K562 (cell line): ENCODE results near the gene ADAP2. TPM values are rescaled to one million over a fixed set of nuclear protein-coding genes. Genes with fewer than 3 reads are reported as not detected.
A peak's percentile ranks its signal among the peaks of the same experiment; 100 is the strongest.

Source experiments
- ATAC-seq: fragments of 200-7000 bp; cut with Tn5 transposase; 3 replicates; pipeline ENCODE4 v1.9.1; 2020; ENCODE audit warnings: moderate library complexity
- BruUV-seq: library from RNA; stranded (reverse); fragments of 400-500 nt; replicated peaks from 2 replicates; lab custom pipeline; 2021; lab: Mats Ljungman, UMichigan
- CTCF ChIA-PET: fragments of 300-600 bp; formaldehyde crosslinking; extraction: SDS; loops from one replicate; lab custom pipeline; 2021; ENCODE audit warnings: low intra/inter-chr PET ratio; lab: Yijun Ruan, JAX
- POLR2A ChIA-PET: fragments of 300-600, 350-650 bp; sonication (Branson Sonifier 250); formaldehyde crosslinking; extraction: SDS; loops from one replicate; lab custom pipeline; 2021; ENCODE audit warnings: antibody characterized with exemption, inconsistent platforms; lab: Yijun Ruan, JAX
- DNase-seq, 4 experiments: peaks; one replicate each; pipeline versions ENCODE4 v3.0.0 to v3.0.0-alpha.2; 2011 to 2018; ENCODE audit warnings: low spot score in 3 of 4, mixed read lengths in 3 of 4; ENCODE audit errors: extremely low read depth in 1 of 4
- FAIRE-seq: peaks from 2 replicates; lab custom pipeline; 2011; peaks lifted over from hg19 to GRCh38; lab: Jason Lieb, UNC
- H2AFZ ChIP-seq: 2 replicates; pipeline ENCODE4 v1.6.0; 2011; ENCODE audit warnings: low read depth, low read length, control low read depth, inconsistent platforms
- H3K27ac ChIP-seq: fragments of 200-600 bp; 3 replicates; pipeline ENCODE4 v1.8.0; 2011; ENCODE audit warnings: low read depth, mild to moderate bottlenecking, control low read depth, inconsistent platforms, low read length, moderate library complexity, mixed read lengths; ENCODE audit errors: extremely low read depth
- H3K27me3 ChIP-seq, 2 experiments: fragments of 300-600 bp in 1 of 2; 2 replicates in 1 of 2; 3 replicates in 1 of 2; pipeline versions ENCODE4 v1.6.0 to v1.8.0; 2011; ENCODE audit warnings: inconsistent platforms in 2 of 2, low read length in 2 of 2, mild to moderate bottlenecking in 1 of 2, mixed read lengths in 1 of 2, moderate library complexity in 1 of 2; ENCODE audit not compliant: control insufficient read depth in 2 of 2, insufficient read depth in 2 of 2
- H3K36me3 ChIP-seq: fragments of 300-600 bp; 3 replicates; pipeline ENCODE4 v1.8.0; 2011; ENCODE audit warnings: mild to moderate bottlenecking, low read length, inconsistent platforms; ENCODE audit not compliant: control insufficient read depth, insufficient read depth
- H3K4me1 ChIP-seq, 2 experiments: fragments of 200-600 bp in 1 of 2; replicated peaks in 1 of 2; 2 replicates in 1 of 2; 3 replicates in 1 of 2; pipeline versions ENCODE4 v1.5.1 to v1.8.0; 2011; ENCODE audit warnings: inconsistent platforms in 2 of 2, low read length in 2 of 2, mild to moderate bottlenecking in 1 of 2, mixed read lengths in 1 of 2, moderate library complexity in 1 of 2; ENCODE audit not compliant: control insufficient read depth in 2 of 2, insufficient read depth in 2 of 2
- H3K4me2 ChIP-seq: 2 replicates; pipeline ENCODE4 v1.6.1; 2011; ENCODE audit warnings: low read length, control low read depth, inconsistent platforms, mixed read lengths; ENCODE audit not compliant: insufficient read depth
- H3K4me3 ChIP-seq: fragments of 200-600 bp; sonication (generic), shearing (Covaris generic); 2 replicates; pipeline ENCODE4 v1.5.1; 2016; ENCODE audit warnings: control low read depth, inconsistent platforms
- H3K79me2 ChIP-seq: fragments of 200-600 bp; 3 replicates; pipeline ENCODE4 v1.8.0; 2011; ENCODE audit warnings: low read length, inconsistent platforms; ENCODE audit not compliant: control insufficient read depth, insufficient read depth
- H3K9ac ChIP-seq, 2 experiments: 2 replicates each; pipeline versions ENCODE4 v1.6.0 to v1.6.1; 2011; ENCODE audit warnings: low read depth in 2 of 2, low read length in 2 of 2, control low read depth in 1 of 2, inconsistent platforms in 1 of 2, mild to moderate bottlenecking in 1 of 2, mixed read lengths in 1 of 2; ENCODE audit not compliant: insufficient read depth in 1 of 2
- H3K9me1 ChIP-seq: one replicate; pipeline ENCODE4 v1.6.0; 2011; ENCODE audit warnings: inconsistent platforms, mild to moderate bottlenecking, low read length, moderate library complexity; ENCODE audit not compliant: control insufficient read depth, insufficient read depth
- H3K9me3 ChIP-seq: replicated peaks from 2 replicates; pipeline ENCODE4 v1.5.1; 2011; ENCODE audit warnings: low read depth, low read length, inconsistent platforms; ENCODE audit not compliant: control insufficient read depth, insufficient read depth
- H4K20me1 ChIP-seq: replicated peaks from 2 replicates; pipeline ENCODE4 v1.6.1; 2011; ENCODE audit warnings: low read length, inconsistent platforms, mixed read lengths; ENCODE audit not compliant: control insufficient read depth, insufficient read depth
- MEIS2 ChIP-seq: fragments of 450-650 bp; IDR thresholded peaks from 2 replicates; pipeline ENCODE4 v1.6.1; 2014; ENCODE audit warnings: mild to moderate bottlenecking; ENCODE audit not compliant: partially characterized antibody
- WGBS: fragments of 100-300 bp; shearing (Covaris generic); methylation state at CpG from one replicate; pipeline ENCODE4 v1.1.6; 2016; ENCODE audit warnings: low coverage, mixed read lengths; ENCODE audit not compliant: insufficient coverage; ENCODE audit errors: missing lambda C conversion rate; 5-methylcytosine and 5-hydroxymethylcytosine counted together
- in situ Hi-C: fragments of 300-500 bp; cut with MboI; formaldehyde crosslinking; loops from 4 replicates; pipeline ENCODE4 v1.15.0; 2018; ENCODE audit warnings: inconsistent platforms, mixed read lengths
- intact Hi-C: fragments of 100-400 bp; cut with micrococcal nuclease; formaldehyde crosslinking; loops from 2 replicates; pipeline ENCODE4 v1.14.2; 2022
- polyA plus RNA-seq, 8 experiments: library from polyadenylated mRNA; depleted of rRNA in 4 of 8; stranded (reverse) in 5 of 8; unstranded in 3 of 8; fragments of >200 nt; fragmentation: Nextera tagmentation in 2 of 8; fragmentation: Illumina TruSeq in 1 of 8; extraction: Ambion mirVana in 2 of 8; extraction: Trizol in 1 of 8; gene quantifications; 2 replicates each; pipeline versions ENCODE4 v1.2.1 to v1.2.3, GENCODE V29; 2011 to 2014; ENCODE audit warnings: inconsistent platforms in 1 of 8, missing spikeins in 1 of 8
- total RNA-seq, 7 experiments: library from RNA; depleted of rRNA in 6 of 7; stranded (reverse); fragments of >200 nt in 6 of 7; fragmentation: Illumina TruSeq in 2 of 7; extraction: Trizol in 2 of 7; gene quantifications; 2 replicates each; pipeline versions ENCODE4 v1.2.1 to v1.2.3, GENCODE V29; 2011 to 2021; ENCODE audit warnings: low replicate concordance in 1 of 7
- TF ChIP-seq, protein P1 (sequence below), 2 experiments: IDR thresholded peaks in 1 of 2; conservative IDR thresholded peaks in 1 of 2; 2 replicates each; pipeline ENCODE4 v1.6.1; 2016; ENCODE audit warnings: low read depth in 2 of 2, mild to moderate bottlenecking in 1 of 2, missing compliant biosample characterization in 1 of 2, missing genetic modification characterization in 1 of 2, moderate library complexity in 1 of 2
- TF ChIP-seq, protein P2 (sequence below): fragments of 450-650 bp; formaldehyde crosslinking; conservative IDR thresholded peaks from 2 replicates; pipeline ENCODE4 v1.4.0; 2022; ENCODE audit warnings: mild to moderate bottlenecking, missing genetic modification characterization

Gene ADAP2
- total and polyA plus RNA-seq, 9 of the 15 experiments (the other 6 are each of a cell fraction or from before 2014, with no cell fraction given), result 0.06 to 0.73 (median 0.23) TPM; not detected in 5

DNA sequence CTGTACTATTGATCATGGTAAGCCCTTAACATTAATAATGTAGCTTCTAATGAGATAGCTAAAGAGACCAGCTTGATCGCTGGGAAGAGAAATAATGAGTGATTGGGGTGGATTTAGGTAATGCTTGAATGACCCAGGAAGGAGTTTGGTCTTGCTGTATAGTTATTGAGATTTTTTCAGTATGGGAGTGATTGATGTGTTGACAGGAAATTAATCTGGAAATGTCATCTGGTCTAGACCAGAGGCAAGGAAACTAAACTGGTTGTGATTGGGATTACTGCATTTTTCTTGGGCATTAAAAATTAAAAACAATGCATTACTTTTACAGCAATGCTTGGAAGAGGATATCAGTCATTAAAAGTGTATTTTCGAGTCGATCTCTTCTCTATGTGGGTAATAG is 27.5 kb upstream of the ADAP2 start:
- Histone ChIP-seq H3K79me2 (no peaks in the 10 kb centered on the region), H3K4me3 (no peak overlapping the region), H3K9me1 (no peaks in the 10 kb centered on the region), H3K27ac (no peak overlapping the region), H3K4me1 (no peaks in the 10 kb centered on the region), H4K20me1 (no peaks in the 10 kb centered on the region), H2AFZ (no peak overlapping the region), H3K4me2 (no peak overlapping the region), H3K9me3 (no peaks in the 10 kb centered on the region), H3K9ac (no peak overlapping the region), H3K27me3 (no peaks in the 10 kb centered on the region), H3K36me3 (peaks cover 78% of the 10 kb centered on the region)
- FAIRE-seq (no peak), ATAC-seq (no peak), DNase-seq (no peak)
- intact Hi-C loops, result no loop called here
- BruUV-seq, result TSS peak; percentile 37
- TF ChIP-seq, protein P1, sequence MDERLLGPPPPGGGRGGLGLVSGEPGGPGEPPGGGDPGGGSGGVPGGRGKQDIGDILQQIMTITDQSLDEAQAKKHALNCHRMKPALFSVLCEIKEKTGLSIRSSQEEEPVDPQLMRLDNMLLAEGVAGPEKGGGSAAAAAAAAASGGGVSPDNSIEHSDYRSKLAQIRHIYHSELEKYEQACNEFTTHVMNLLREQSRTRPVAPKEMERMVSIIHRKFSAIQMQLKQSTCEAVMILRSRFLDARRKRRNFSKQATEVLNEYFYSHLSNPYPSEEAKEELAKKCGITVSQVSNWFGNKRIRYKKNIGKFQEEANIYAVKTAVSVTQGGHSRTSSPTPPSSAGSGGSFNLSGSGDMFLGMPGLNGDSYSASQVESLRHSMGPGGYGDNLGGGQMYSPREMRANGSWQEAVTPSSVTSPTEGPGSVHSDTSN (CRISPR knock-in tag; IDR thresholded peaks at IDR 0.05; ENCODE audit: low read depth), result no peak
- TF ChIP-seq, protein P1 (tag; conservative IDR thresholded peaks at IDR 0.05; ENCODE audit: low read depth), result peak; percentile 51
- TF ChIP-seq, protein P2, sequence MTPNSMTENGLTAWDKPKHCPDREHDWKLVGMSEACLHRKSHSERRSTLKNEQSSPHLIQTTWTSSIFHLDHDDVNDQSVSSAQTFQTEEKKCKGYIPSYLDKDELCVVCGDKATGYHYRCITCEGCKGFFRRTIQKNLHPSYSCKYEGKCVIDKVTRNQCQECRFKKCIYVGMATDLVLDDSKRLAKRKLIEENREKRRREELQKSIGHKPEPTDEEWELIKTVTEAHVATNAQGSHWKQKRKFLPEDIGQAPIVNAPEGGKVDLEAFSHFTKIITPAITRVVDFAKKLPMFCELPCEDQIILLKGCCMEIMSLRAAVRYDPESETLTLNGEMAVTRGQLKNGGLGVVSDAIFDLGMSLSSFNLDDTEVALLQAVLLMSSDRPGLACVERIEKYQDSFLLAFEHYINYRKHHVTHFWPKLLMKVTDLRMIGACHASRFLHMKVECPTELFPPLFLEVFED (CRISPR knock-in tag), result no peak
- TF ChIP-seq MEIS2, result peak; percentile 54
- 98% methylated on average over 3 of the region's 3 CpGs for WGBS
- CTCF ChIA-PET, result no interaction called here
- POLR2A ChIA-PET, result interaction anchor here (1.2 kb wide), 1 partner anchor 44 kb away, joined by 3 read pairs; no protein-coding TSS in a partner anchor
- in situ Hi-C loops, result no loop called here
